Tibial artery (tissue), 4 donors: ENCODE data around the gene CABP2.
"Not testable (repeated sequence)": the region's sequence is repeated elsewhere in the genome, so short reads cannot be mapped to it uniquely, and the experiment has no call there.

Experiments
- DNase-seq, 2 donors: peaks; one replicate each; pipeline ENCODE4 v3.0.0-alpha.2; 2019
- H3K27ac ChIP-seq, 2 donors: fragments of 200-600 bp; sonication (generic) in 1 of 2; 1 replicate in 1 of 2; 2 replicates in 1 of 2; pipeline ENCODE4 v1.5.1; 2018 to 2019; ENCODE audit warnings: mild to moderate bottlenecking in 1 of 2
- H3K27me3 ChIP-seq, 2 donors: fragments of 200-600 bp; sonication (generic) in 1 of 2; one replicate each; pipeline versions ENCODE4 v1.5.1 to v1.6.0; 2016 to 2019
- H3K36me3 ChIP-seq, 3 donors: fragments of 200-600 bp; sonication (generic) in 2 of 3; one replicate each; pipeline ENCODE4 v1.5.1; 2016 to 2019; ENCODE audit warnings: mild to moderate bottlenecking in 2 of 3
- H3K4me1 ChIP-seq, 4 donors: fragments of 200-600 bp; sonication (generic) in 2 of 4; 1 replicate in 3 of 4; 2 replicates in 1 of 4; pipeline ENCODE4 v1.5.1; 2016 to 2019
- H3K4me3 ChIP-seq, 2 donors: fragments of 200-600 bp; sonication (generic) in 1 of 2; 1 replicate in 1 of 2; 2 replicates in 1 of 2; pipeline ENCODE4 v1.5.1; 2018 to 2019; ENCODE audit warnings: mild to moderate bottlenecking in 2 of 2
- H3K9me3 ChIP-seq, 3 donors: fragments of 200-600 bp; sonication (generic) in 1 of 3; one replicate each; pipeline ENCODE4 v1.5.1; 2016 to 2019
- intact Hi-C: fragments of 100-400 bp; cut with DNase I; formaldehyde crosslinking; loops from one replicate; pipeline ENCODE4 v1.15.0; 2023; ENCODE audit warnings: low total_unique reads
- TF ChIP-seq, protein P1 (sequence below), 2 experiments: fragments of 200-600 bp in 1 of 2; fragments of 450-650 bp in 1 of 2; IDR thresholded peaks; one replicate each; pipeline ENCODE4 v1.5.1; 2017 to 2019; ENCODE audit warnings: antibody characterized with exemption in 2 of 2, mild to moderate bottlenecking in 1 of 2, moderate library complexity in 1 of 2

CABP2 gene

DNA sequence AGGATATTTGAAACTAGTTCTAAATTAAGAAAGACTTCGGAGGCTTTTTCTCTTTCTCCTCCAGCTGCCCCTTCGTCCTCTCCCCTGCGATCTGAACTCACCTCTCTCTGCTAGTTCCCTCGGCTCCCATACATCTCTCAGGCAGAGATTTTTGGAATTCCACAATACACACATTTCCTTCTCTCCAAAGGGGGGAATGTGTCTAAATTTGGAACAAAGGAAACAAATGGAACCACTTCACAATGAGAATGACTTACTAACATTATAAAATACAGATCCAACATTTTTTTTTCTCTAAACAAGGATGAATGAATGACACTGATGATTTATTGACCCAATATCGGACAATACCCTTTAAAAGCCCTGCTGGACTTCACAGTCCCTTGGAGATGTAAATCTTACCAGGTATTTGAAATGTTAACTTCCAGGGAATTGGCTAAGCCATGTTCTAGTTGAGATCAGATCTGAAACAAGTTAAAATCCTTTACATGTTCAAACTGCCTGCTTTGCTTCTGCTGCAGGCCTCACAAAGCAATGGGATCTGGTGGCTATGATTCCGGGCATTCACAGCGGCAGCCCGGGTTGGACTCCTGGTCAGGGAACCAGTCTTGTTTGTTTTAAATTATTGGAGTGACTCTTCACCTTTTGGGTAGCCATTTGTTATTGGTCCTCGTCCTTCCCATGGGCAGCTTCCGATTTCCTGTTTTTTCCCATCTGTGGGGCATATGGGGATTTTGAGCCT is 39.9 kb upstream of the CABP2 start:
- Histone ChIP-seq H3K4me3 (no peak overlapping the region), H3K27me3 (no peaks in the 10 kb centered on the region), H3K36me3 (no peaks in the 10 kb centered on the region), H3K4me1 (peaks cover 0 to 38% (median 8%) of the 10 kb centered on the region in 4 donors), H3K27ac (peak overlapping the region in 1 of 2 donors; percentile 43), H3K9me3 (no peaks in the 10 kb centered on the region)
- DNase-seq = no peak
- intact Hi-C loops = no loop called here
- TF ChIP-seq, protein P1, sequence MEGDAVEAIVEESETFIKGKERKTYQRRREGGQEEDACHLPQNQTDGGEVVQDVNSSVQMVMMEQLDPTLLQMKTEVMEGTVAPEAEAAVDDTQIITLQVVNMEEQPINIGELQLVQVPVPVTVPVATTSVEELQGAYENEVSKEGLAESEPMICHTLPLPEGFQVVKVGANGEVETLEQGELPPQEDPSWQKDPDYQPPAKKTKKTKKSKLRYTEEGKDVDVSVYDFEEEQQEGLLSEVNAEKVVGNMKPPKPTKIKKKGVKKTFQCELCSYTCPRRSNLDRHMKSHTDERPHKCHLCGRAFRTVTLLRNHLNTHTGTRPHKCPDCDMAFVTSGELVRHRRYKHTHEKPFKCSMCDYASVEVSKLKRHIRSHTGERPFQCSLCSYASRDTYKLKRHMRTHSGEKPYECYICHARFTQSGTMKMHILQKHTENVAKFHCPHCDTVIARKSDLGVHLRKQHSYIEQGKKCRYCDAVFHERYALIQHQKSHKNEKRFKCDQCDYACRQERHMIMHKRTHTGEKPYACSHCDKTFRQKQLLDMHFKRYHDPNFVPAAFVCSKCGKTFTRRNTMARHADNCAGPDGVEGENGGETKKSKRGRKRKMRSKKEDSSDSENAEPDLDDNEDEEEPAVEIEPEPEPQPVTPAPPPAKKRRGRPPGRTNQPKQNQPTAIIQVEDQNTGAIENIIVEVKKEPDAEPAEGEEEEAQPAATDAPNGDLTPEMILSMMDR (IDR thresholded peaks at IDR 0.05) = no peak

GRCh38 chr11:67561971-67562619 is 38.8 kb upstream of the CABP2 start:
- Histone ChIP-seq H3K4me1 (peaks cover 0 to 43% (median 8%) of the 10 kb centered on the region in 4 donors), H3K36me3 (no peaks in the 10 kb centered on the region), H3K27ac (no peak overlapping the region), H3K27me3 (no peaks in the 10 kb centered on the region), H3K4me3 (no peak overlapping the region), H3K9me3 (no peaks in the 10 kb centered on the region)
- TF ChIP-seq, protein P1 (IDR thresholded peaks at IDR 0.05) = no peak
- intact Hi-C loops = no loop called here
- DNase-seq = no peak

DNA sequence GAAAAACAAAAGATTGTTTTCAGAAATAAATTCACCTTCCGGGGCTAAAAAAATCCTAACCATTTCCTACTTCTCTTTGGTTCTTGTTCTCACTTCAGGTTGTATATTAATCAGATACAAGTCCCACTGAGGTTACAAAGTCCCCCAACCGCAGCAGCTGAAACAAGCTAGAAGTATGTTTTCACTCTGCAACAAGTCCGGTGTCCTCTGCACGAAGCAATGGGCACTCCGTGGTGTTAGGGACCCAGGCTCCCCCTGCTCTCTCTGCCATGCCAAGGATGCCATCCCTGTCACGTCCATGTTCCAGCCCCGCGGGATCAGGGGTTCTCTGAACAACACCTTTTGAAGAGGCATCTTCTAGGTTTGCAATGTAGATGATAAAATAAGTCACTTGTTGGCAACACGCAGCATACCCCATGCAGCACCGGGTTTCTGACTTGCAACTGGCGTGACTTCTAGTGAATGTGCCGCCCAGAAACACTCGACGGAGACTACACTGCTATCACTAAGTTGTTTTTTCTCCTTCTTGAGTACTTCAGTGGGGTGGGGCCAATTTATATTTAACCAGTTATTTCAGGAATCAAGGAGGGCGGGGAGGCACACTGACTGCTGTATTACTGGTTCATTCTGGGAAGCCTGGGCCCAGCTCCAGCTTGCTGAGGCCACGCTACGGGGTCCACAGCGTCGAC is 35.0 kb upstream of the CABP2 start:
- peaks cover 0 to 32% (median 4%) of the 10 kb centered on the region in 4 donors for H3K4me1 ChIP-seq
- peak overlapping the region; percentile 28 to 37 for H3K4me3 ChIP-seq
- H3K36me3 ChIP-seq = no peaks in the 10 kb centered on the region
- intact Hi-C loops = no loop called here
- H3K27ac ChIP-seq = peak overlapping the region; percentile 31 to 66
- no peaks in the 10 kb centered on the region for H3K9me3 ChIP-seq
- TF ChIP-seq, protein P1 (IDR thresholded peaks at IDR 0.05) = no peak
- peak in 1 of 2 donors; percentile 29 for DNase-seq
- no peaks in the 10 kb centered on the region for H3K27me3 ChIP-seq

- H3K27ac ChIP-seq = no peak overlapping the region
These were observed 33.0 kb upstream of the CABP2 start for GRCh38 chr11:67556244-67556643.

GRCh38 chr11:67551697-67552096 is 28.5 kb upstream of the CABP2 start:
- H3K36me3 ChIP-seq, H3K27me3 ChIP-seq, intact Hi-C loops, H3K4me1 ChIP-seq, DNase-seq, H3K27ac ChIP-seq, H3K4me3 ChIP-seq, H3K9me3 ChIP-seq: not testable (repeated sequence)

More at GRCh38 chr11:67556244-67556643, 33.0 kb upstream of the CABP2 start:
- Histone ChIP-seq H3K36me3 (no peaks in the 10 kb centered on the region), H3K4me3 (no peak overlapping the region), H3K27me3 (no peaks in the 10 kb centered on the region), H3K4me1 (peaks cover 0 to 24% (median 0%) of the 10 kb centered on the region in 4 donors), H3K9me3 (no peaks in the 10 kb centered on the region)
- TF ChIP-seq, protein P1 (IDR thresholded peaks at IDR 0.05) = no peak
- intact Hi-C loops = no loop called here
- no peak for DNase-seq

GRCh38 chr11:67551127-67551526 is 27.9 kb upstream of the CABP2 start:
- Histone ChIP-seq H3K36me3 (no peaks in the 10 kb centered on the region), H3K27ac (no peak overlapping the region), H3K4me3 (no peak overlapping the region), H3K27me3 (no peaks in the 10 kb centered on the region), H3K9me3 (no peaks in the 10 kb centered on the region), H3K4me1 (no peaks in the 10 kb centered on the region)
- no peak for DNase-seq
- intact Hi-C loops = no loop called here
- TF ChIP-seq, protein P1 (IDR thresholded peaks at IDR 0.05) = no peak
